ENCODE data around the gene WDR88. TPM values are rescaled to one million over a fixed set of nuclear protein-coding genes. Genes with fewer than 3 reads are reported as not detected.
"Not testable (repeated sequence)": the region's sequence is repeated elsewhere in the genome, so short reads cannot be mapped to it uniquely, and the experiment has no call there.

Gene WDR88
- total and polyA plus RNA-seq, 8 donors, result not detected

GRCh38 chr19:33147538-33147937 is 15.6 kb downstream of the WDR88 start:
- H3K27ac ChIP-seq, result no peak overlapping the region
- no peak for DNase-seq
- H3K4me1 ChIP-seq, result no peaks in the 10 kb centered on the region
- no peak for TF ChIP-seq CTCF (IDR thresholded peaks at IDR 0.05)
- ATAC-seq, result no peak
- FAIRE-seq, result no peak
- H3K4me3 ChIP-seq, result no peak overlapping the region
- WGBS, 2 donors, result 84 to 86% methylated on average over 6 of the region's 6 CpGs
- H3K36me3 ChIP-seq, result no peaks in the 10 kb centered on the region
- no peaks in the 10 kb centered on the region for H3K27me3 ChIP-seq
- intact Hi-C loops (cut with DNase I), result no loop called here
- H3K9me3 ChIP-seq, result no peaks in the 10 kb centered on the region

GRCh38 chr19:33150852-33151518 is 19.1 kb downstream of the WDR88 start:
- no peak for TF ChIP-seq CTCF (IDR thresholded peaks at IDR 0.05)
- Histone ChIP-seq H3K4me3 (no peak overlapping the region), H3K9me3 (no peaks in the 10 kb centered on the region), H3K27me3 (no peaks in the 10 kb centered on the region), H3K36me3 (no peaks in the 10 kb centered on the region), H3K4me1 (no peaks in the 10 kb centered on the region), H3K27ac (no peak overlapping the region)
- FAIRE-seq (no peak), ATAC-seq (no peak), DNase-seq (no peak)
- WGBS, 2 donors, result 54 to 62% methylated on average over 14 of the region's 14 CpGs
- intact Hi-C loops (cut with DNase I), result no loop called here

- FAIRE-seq (no peak), DNase-seq (no peak), ATAC-seq (no peak)
- 60 to 89% methylated on average over 2 of the region's 2 CpGs for WGBS, 2 donors
- TF ChIP-seq CTCF (IDR thresholded peaks at IDR 0.05), result no peak
- H3K27me3 ChIP-seq, result no peaks in the 10 kb centered on the region
- no peak overlapping the region for H3K4me3 ChIP-seq
- H3K27ac ChIP-seq, result no peak overlapping the region
- H3K9me3 ChIP-seq, result no peaks in the 10 kb centered on the region
- intact Hi-C loops (cut with DNase I), result no loop called here
- H3K36me3 ChIP-seq, result no peaks in the 10 kb centered on the region
- H3K4me1 ChIP-seq, result no peaks in the 10 kb centered on the region
These were observed 20.3 kb downstream of the WDR88 start for GRCh38 chr19:33152176-33152575.

GRCh38 chr19:33152625-33153024 is 20.7 kb downstream of the WDR88 start:
- FAIRE-seq; H3K4me1 ChIP-seq; H3K4me3 ChIP-seq; H3K9me3 ChIP-seq; DNase-seq; H3K27me3 ChIP-seq; intact Hi-C loops (cut with DNase I); H3K27ac ChIP-seq; ATAC-seq; H3K36me3 ChIP-seq: not testable (repeated sequence)
- WGBS, 2 donors, result 73 to 77% methylated on average over 4 of the region's 4 CpGs

GRCh38 chr19:33154313-33154712 is 22.4 kb downstream of the WDR88 start:
- H3K4me3 ChIP-seq; H3K36me3 ChIP-seq; ATAC-seq; H3K4me1 ChIP-seq; intact Hi-C loops (cut with DNase I); H3K27ac ChIP-seq; DNase-seq; FAIRE-seq; H3K9me3 ChIP-seq; H3K27me3 ChIP-seq: not testable (repeated sequence)
- WGBS, 2 donors, result 80 to 85% methylated on average over 6 of the region's 6 CpGs

- no peaks in the 10 kb centered on the region for H3K27me3 ChIP-seq
- 66 to 68% methylated on average over 5 of the region's 5 CpGs for WGBS, 2 donors
- no peak overlapping the region for H3K27ac ChIP-seq
- TF ChIP-seq CTCF (IDR thresholded peaks at IDR 0.05), result no peak
- H3K9me3 ChIP-seq, result no peaks in the 10 kb centered on the region
- DNase-seq, result no peak
- FAIRE-seq, result no peak
- ATAC-seq, result no peak
- no peak overlapping the region for H3K4me3 ChIP-seq
- no peaks in the 10 kb centered on the region for H3K36me3 ChIP-seq
- H3K4me1 ChIP-seq, result peaks cover 6 to 9% (median 7%) of the 10 kb centered on the region in 3 donors
- intact Hi-C loops (cut with DNase I), result no loop called here
These were observed 24.4 kb downstream of the WDR88 start for GRCh38 chr19:33156334-33156733.

All from pancreas (tissue), 10 donors.